Coronary artery (tissue), 2 donors: ENCODE data around the gene WT1.
A peak's percentile ranks its signal among the peaks of the same experiment; 100 is the strongest.

ENCODE experiments used
- DNase-seq: peaks from one replicate; pipeline ENCODE4 v3.0.0-alpha.2; 2017; ENCODE audit warnings: low spot score
- H3K27ac ChIP-seq, 2 donors: fragments of 200-600 bp; sonication (generic); one replicate each; pipeline ENCODE4 v1.5.1; 2016 to 2019
- H3K4me3 ChIP-seq: fragments of 200-600 bp; sonication (generic); 2 replicates; pipeline ENCODE4 v1.5.1; 2016; ENCODE audit warnings: mild to moderate bottlenecking, moderate library complexity
- TF ChIP-seq, protein P1 (sequence below): fragments of 200-600 bp; sonication (generic); IDR thresholded peaks from one replicate; pipeline ENCODE4 v1.5.1; 2019; ENCODE audit warnings: antibody characterized with exemption

The WT1 gene

DNA sequence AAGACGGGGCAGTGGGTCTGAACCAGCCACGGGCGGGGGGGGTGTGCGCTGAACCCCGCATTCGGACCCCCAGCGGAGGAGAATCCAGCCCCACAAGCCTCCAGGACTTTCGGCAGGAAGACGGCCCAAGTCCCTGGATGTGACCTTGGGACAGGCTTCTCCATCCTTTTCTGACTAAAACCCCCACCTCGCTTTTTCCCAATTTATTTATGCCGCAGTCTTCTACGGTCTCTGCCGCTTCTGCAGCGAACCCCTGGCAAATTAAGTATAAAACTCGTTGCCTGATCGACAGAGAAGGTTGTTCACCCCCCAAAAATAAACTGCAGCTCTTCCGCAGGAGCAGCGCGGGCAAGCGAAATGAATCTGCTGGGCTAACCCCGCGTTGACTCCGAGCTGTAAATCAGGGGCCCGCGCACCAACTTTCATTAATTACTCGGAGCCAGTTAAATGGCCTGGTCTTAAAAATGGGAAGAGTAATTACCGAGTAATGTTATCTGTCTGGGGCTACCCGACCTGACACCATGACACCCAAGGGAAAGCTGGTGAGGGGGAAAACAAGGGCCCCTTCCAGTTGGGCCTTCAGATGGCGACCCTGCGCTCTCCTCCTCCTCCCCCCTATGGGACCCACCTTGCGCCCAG, 6.6 kb downstream of the WT1 start:
- TF ChIP-seq, protein P1, sequence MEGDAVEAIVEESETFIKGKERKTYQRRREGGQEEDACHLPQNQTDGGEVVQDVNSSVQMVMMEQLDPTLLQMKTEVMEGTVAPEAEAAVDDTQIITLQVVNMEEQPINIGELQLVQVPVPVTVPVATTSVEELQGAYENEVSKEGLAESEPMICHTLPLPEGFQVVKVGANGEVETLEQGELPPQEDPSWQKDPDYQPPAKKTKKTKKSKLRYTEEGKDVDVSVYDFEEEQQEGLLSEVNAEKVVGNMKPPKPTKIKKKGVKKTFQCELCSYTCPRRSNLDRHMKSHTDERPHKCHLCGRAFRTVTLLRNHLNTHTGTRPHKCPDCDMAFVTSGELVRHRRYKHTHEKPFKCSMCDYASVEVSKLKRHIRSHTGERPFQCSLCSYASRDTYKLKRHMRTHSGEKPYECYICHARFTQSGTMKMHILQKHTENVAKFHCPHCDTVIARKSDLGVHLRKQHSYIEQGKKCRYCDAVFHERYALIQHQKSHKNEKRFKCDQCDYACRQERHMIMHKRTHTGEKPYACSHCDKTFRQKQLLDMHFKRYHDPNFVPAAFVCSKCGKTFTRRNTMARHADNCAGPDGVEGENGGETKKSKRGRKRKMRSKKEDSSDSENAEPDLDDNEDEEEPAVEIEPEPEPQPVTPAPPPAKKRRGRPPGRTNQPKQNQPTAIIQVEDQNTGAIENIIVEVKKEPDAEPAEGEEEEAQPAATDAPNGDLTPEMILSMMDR, result no peak
- Histone ChIP-seq H3K27ac (no peak overlapping the region), H3K4me3 (no peak overlapping the region)
- DNase-seq, result no peak

DNA sequence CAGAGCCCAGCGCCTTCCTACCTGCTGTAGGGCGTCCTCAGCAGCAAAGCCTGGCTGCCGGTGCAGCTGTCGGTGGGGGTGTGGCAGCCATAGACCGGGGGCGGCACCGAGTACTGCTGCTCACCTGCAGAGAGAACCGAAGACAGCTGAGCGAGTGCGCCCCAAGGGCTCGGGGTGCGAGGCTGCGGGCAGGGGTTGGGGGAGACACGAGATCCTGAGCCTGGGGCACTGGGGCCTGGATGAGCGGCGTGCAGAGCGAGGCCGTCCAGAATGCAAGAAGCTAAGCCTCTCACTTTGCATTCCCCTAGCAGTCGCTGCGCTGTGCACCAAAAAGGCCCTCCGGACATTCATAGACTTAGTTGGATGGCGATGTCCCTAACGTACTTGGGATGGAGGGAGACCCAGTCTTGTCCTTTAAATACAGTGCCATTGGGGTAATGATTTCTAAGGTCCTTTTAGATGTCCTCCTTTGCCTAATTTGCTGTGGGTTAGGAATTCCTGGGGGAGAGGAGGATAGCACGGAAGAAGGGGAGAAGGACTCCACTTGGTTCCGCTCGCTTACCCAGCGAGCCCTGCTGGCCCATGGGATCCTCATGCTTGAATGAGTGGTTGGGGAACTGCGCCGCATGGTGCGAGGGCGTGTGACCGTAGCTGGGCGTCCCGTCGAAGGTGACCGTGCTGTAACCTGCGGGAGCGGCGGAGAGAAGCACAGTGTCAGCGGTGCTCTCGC, 7.2 kb downstream of the WT1 start:
- Histone ChIP-seq H3K27ac (no peak overlapping the region), H3K4me3 (no peak overlapping the region)
- TF ChIP-seq, protein P1, result no peak
- no peak for DNase-seq

DNA sequence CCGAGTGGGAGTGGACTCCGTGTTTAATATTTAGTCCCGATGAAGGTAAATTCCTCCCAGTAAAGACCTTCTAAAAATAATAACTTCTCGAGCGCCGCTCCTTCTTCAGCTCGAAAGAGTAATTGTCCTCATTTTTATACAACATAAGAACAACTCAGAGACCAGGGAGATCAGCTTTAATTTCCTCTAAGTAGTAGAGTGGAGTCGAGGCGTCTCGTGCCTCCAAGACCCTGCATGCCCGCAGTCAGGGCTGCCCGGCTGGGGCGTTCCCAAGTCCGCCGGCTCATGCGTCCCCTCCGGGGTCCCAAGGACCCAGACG, 7.8 kb downstream of the WT1 start:
- H3K4me3 ChIP-seq, result peak overlapping the region; percentile 34
- no peak for DNase-seq
- no peak overlapping the region for H3K27ac ChIP-seq
- TF ChIP-seq, protein P1, result no peak

DNA sequence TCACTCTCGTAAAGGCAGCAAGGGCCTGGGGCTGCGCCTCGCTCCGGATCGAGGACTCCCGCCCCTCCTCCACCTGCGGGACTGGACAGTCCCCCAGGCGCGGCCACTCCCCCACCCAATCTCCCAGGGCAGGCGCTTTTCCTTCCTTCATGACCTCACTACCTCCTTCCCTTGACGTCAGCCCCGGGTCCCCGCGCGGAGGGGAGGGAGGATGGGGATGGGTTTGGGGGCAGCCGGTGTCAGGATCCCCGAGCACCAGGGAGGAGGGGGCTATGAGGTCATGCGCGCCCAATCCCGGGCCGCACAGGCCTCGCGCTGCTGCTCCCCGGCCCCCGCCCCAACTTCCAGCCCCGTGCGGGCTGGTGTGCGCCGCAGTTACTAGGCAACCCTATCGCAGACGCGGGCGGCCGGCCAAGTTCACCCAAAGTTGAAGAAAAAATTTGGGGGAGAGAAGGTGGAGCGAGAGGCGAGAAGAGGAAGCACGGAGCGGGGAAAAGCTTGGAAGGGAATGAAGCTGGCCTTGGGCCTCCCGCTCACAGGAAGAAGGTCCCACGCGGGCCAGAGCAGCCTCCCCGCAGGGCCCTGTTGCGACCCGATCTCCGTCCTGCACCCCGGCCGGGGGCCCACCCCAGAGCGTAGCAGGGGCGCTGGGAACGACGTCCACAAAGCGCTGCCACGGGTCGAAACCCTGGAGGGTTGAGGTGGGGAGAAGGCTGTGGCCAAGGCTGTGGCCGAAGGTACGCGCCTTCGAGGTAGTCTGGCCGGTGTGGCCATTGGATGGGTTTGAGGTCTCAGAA, 8.3 kb downstream of the WT1 start:
- TF ChIP-seq, protein P1, result no peak
- no peak overlapping the region for H3K27ac ChIP-seq
- no peak for DNase-seq
- peak overlapping the region; percentile 34 for H3K4me3 ChIP-seq

DNA sequence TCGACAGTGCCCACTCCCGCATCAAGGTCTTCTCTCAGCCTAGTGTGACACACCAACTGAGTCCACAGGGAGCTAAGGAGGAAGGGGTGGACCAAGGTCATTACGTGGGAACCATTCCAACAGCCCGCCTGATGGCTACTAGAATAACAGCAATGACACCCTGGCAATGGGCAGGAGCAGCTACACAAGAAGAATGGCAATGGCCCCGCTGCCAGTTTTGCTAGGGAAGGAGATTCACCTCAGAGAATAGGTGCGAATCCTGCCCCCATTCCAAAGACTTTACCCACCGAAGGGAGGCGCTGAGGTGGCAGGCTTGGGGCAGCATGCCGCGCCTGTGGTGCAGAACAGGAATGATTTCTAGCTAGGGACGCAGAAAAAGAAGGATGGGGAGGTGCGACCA, 9.1 kb downstream of the WT1 start:
- no peak overlapping the region for H3K27ac ChIP-seq
- DNase-seq, result no peak
- no peak overlapping the region for H3K4me3 ChIP-seq
- TF ChIP-seq, protein P1, result no peak

DNA sequence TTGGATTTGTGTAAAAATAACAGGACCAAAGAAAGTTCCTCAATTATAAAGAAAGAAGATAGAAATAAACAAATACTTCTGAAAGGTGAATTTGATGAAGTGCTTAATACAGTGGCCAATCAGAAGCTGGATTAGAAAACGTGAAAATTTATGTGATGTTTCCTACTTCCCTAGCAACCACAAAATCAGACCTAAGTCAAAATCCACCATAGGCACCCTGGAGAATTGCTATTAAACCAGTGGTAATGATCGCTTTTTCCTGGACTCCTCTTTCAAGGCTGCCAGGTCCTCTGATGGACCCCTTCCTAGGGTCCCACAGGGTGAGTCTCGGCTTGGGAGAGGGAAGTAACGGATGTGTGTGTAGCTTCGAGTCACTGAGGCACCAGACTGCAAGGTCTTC, 9.6 kb downstream of the WT1 start:
- TF ChIP-seq, protein P1, result no peak
- no peak for DNase-seq
- H3K27ac ChIP-seq, result no peak overlapping the region
- no peak overlapping the region for H3K4me3 ChIP-seq
